ENCODE results near the gene MED25.

Gene MED25

DNA sequence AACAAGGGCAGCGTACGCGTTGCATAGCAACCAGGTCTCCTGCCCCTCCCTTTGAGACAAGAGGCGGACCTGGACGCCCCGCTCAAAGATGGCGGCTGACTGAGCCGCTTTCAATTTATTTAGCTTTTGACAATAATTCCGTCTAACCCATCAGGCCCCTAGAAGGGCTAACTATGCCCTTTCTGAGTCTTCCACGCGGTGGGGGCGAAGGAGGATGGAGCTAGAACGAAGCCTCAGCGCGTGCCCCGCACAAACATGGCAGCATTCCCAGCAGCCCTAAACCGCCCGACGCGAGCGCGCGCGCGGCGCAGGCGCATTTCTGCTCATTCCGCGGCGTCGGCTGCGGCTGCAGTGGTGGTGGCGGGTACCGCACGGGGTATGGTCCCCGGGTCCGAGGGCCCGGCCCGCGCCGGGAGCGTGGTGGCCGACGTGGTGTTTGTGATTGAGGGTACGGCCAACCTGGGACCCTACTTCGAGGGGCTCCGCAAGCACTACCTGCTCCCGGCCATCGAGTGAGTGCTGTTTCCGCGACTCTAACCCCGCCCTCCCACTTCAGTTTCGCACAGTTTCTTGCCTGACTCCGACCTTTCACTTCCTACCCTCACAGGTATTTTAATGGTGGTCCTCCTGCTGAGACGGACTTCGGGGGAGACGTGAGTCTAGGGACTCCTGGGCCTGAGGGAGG, at the start of gene MED25:
Gene MED25 (plus strand): TSS at position 326 of the 685 bp plus-strand sequence. CDS start 53 bp downstream, at position 379.
- peak; percentile 77 to 91 for DNase-seq

DNA sequence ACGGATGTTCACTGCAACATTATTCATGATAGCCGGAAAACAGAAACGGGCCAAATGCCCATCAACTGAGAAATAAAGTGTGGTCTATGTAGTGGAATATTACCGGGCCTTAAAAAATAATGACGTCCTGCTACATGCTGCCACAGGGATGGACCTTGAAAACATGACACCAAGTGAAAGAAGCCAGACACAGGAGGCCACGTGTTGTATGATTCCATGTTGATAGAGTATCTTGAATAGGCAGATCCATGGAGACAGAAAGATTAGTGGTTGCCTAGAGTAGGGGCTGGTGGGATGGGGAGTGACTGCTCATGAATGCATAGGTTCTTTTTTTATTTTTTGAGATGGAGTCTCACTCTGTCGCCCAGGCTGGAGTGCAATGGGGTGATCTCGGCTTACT, 47.6 kb upstream of the MED25 start:
- DNase-seq = no peak

DNA sequence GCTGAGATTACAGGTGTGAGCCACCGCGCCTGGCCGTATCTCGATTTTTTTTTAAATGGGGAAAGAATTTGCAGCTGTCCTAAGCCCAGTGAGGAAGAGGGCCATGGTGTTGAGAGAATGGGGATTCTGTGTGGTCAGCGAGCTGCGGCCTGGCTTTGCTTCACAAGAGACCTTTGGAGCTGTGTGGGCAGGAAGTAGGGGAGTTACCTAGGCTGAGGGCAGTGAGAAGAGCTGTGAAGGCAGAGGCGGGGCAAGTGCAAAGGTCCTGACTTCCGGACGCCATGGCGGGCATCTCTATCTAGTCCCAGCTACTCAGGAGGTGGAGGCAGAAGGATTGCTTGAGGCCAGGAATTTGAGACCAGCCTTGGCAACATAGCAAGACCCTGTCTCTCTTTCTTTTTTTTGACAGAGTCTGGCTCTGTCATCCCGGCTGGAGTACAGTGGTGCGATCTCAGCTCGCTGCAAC, 46.4 kb upstream of the MED25 start:
- no peak for DNase-seq

DNA sequence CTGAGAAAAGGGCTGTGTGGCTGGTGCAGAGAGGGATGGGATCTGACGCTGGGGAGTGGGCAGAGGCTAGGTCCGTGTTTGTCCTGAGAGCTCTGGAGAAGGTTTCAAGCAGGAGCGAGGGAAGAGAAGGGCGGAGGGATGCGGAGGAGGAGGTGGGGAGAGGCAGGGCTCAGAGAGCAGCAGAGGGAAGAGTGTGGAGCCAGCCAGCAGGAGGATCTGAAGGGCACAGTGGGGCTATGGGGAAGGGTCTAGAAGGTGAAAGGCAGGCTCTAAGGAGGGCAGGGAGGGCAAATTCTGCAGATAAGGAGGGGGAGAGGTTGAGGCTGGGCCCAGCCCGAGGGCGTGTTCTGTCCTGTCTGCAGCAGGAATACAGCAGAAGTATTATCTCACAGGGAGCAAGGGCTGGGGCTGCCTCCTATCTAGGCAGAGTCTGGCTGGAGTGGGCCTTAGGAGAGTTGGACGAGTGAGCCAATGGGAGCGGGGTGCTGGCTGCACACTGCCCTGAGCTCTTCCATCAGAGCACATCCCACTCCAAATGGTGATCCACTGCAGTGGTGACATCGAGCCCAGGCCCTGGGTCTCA, 45.1 kb upstream of the MED25 start:
- no peak for DNase-seq

DNA sequence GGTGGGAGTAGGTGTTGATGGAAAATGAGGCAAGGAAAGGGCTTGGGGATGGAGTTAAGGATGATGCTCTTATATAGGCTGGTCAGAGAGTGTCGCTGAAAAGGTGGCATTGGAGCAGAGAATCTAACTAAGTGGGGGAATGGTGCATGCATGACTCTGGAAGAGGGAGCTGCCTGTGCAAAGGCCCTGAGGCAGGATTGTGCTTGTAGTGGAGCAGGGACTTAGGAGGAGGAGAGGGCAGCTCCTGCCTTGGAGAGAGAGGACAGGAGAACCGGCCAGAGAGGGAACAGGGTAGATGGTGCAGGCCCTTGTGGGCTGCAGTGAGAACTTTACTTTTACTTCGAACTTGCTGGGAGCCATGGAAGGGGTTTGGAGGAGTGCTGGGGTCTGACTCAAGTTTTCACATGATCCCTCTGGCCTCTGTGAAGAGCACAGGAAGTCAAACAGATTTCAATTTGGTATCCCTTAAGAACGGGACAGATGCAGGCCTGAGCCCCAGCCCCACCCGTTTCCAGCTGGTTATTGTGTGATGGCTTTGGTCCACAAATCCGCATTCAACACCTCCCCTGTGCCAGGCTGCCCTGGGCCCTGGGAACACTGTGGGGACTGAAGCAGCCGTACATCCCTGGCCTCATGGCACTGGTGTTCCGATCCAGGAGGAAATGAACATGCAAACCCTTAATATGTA, 44.3 kb upstream of the MED25 start:
- no peak for DNase-seq

DNA sequence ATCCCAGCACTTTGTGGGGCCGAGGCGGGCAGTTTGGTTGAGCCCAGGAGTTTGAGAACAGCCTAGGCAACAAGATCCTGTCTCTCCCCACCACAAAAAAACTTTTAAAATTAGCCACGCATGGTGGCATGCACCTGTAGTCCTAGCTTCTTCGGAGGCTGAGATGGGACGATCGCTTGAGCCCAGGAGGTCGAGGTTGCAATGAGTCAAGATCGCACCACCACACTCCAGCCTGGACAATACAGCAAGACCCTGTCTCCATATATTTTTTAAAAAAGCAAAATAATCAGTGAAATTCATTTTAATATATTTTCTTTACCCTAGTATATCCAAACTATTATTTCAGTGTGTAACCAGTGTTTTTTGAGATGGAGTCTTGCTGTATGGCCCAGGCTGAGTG, 43.1 kb upstream of the MED25 start:
- DNase-seq = no peak

DNA sequence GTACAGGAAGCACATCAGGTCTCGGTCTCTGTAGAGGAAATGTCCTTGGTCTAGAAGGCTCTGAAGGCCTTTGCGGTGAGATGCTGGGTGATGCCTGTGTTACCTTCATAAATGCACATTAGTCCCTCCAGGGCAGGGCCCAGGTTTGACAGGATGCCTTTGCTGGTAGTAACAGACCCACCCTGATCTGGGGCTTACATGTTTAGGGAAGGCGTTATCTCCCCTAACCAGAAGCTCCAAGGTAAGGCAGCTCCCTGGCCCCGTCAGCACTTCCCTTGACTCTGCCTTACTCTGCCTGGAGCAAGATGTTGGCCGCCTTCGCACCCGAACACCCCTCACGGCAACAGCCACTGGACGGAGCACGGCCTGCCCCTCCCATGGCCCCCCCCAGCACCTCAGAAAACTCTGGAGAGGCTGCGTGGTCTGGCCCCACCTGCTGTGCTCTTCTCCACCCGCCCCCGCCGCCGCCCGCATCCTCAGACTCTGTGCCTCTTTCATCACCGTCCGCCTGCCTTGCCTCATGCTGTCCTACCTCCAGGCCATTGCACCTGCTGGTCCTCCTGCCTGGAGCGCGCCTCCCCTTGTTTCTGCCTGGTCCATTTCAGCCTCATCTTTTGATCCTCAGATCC, 42.2 kb upstream of the MED25 start:
- DNase-seq = no peak

DNA sequence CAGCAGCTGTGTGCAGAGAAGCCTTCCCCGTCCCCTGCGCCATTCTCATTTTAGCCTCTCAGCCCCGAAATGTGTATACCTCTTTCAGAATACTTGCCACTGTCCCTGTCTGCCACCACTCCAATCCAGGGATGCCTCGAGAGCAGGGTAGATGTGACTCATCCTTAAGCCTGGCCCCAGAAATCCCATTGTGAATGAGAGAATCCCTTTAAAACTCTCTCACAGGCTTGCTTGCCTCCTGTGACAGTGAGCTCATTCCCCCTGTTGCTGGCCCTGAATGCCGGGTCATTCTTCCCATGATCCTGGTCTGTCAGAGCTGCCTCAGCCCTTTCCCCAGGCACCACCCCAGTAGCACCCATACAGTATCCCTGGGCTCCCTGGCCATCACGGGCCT, 41.7 kb upstream of the MED25 start:
- DNase-seq = no peak

DNA sequence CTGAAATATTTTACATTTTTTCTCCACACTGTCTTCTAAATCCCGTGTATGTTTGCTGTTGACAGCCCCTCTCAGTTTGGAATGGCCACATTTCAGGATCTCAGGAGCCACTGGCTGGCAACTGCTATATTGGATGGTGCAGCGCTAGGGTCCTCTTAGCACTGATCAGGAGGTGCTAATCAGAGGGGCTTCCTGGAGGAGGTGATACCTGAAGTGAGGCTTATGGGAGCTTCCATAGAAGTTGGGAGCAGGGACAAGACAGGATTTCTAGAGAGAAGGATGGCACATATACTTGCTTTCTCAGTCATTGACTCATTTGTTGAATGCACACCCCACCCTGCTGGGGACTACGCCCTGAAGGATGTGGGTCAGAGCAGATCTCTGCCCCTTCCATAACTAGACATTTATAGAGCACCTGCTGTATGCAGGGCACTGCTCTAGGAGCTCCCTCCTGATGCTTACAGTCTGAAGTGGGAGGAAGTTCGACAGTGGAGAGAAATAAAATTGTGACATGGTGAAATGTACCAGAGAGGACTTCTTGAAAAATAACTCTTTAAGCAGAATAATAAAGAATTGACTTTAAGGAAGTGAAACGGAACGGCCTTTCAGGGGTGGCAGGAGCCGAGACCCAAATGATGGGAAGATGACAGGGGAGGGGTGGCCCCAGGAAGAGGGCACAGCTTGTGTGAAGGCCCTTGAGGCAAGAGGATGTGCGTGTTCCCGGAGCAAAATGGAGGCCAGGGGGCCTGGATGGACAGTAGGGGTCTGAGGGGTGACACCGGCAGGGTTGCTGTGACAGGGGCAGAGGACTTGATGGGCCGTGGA, 38.1 kb upstream of the MED25 start:
- peak; percentile 42 to 70 for DNase-seq

DNA sequence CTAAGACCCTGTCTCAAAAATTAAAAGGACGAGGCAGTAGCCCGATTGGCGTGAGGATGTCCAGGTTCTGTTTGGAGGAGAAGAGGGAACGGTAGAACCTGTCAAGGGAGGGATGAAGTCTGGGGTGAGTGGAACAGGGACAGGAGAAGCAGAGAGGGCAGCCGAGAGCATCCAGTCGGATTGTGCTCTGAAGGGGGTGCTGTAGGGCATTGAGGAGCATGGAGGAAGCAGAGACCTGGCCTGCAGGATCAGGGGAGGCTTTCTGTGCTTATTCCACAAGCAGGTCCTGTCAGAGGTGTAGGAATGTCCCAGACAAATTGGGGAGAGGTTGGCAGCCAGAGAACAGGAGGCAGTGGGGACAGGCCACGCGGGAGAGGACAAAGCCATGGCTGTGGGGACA, 37.2 kb upstream of the MED25 start:
- no peak for DNase-seq

DNA sequence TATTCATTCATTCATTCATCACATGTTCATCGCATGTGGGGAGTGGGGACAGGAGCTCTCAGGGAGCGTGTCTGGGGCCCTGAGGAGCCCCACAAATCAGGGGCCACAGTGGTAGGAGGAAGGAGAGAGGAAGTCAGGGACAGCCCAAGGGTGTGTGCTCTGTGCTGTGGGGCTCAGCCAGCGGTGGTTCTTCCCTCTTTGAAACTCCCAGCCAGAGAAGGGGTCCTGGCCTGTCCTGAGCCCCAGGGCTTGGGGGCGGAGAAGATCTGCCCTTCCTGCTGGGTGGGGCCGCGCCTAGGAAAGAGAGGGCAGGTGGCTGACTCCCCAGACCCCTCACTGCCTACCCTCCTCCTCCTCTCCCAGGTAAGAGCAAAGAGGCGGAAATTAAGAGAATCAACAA, 36.7 kb upstream of the MED25 start:
- DNase-seq = no peak

DNA sequence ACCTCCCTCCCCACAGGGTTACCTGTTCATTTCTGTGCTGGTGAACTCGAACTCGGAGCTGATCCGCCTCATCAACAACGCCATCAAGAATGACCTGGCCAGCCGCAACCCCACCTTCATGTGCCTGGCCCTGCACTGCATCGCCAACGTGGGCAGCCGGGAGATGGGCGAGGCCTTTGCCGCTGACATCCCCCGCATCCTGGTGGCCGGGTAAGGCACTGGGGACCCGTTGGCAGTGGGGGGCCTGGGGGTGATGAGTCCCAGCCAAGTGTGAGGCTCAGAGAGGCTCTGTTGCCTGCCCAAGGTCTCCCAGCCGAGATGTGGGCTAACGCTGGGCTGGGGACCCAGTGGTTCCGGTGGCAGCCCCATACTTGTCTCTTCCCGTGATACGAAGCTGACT, 35.6 kb upstream of the MED25 start:
- no peak for DNase-seq

DNA sequence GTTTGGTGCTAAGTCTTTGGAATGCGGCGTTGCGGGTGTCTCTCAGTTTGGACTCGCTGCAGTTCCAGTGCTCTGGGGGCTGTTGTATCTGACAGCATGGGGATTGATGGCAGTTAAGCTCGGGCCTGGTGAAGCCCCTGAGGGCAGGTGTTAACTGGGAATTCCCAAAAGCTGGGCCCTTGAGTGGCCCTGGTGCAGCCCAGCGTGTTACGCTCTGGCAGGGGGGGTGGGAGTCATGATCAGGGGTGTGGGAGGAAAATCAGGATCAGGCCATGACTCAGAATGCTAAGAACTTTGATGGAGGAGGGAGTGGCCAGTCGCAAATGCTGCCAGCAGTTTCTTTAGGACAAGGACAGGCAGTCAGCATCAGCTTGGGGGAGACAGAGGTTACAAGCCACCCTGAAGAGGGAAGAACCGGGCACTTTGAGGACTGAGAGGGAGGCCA, 31.7 kb upstream of the MED25 start:
- DNase-seq = no peak

DNA sequence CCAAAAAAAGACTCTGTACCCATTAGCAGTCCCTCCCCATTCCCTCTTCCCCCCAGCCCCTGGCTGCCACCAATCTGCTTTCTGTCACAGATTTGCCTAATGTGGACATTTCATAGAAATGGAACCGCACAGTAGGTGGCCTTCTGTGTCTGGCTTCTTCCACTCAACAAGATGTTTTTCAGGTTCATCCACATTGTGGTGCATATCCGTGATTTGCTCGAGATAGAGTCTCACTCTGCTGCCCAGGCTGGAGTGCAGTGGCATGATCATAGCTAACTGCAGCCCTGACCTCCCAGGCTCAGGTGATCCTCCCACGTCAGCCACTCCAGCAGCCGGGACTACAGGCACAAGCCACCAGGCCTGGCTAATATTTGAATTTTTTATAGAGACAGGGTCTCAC, 30.3 kb upstream of the MED25 start:
- no peak for DNase-seq

DNA sequence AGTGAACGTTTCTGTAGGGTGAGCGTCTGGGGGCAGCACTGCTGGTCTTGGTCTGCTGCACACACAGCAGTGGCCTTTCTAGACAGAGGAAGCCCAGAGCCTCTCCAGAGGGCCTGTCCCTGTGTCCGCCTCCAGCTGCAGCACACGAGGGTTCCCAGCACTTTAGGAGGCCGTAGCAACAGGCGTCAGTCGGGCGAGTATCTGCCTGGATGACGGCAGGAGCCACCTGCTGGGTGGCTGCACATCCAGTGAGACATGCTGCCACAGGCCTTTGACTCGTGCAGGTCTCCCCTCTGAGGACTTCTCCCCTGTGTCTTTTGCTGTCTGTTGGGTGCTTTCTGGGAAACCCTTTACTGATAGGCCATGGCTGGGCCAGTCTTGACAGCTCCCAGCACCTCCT, 29.2 kb upstream of the MED25 start:
- DNase-seq = no peak

DNA sequence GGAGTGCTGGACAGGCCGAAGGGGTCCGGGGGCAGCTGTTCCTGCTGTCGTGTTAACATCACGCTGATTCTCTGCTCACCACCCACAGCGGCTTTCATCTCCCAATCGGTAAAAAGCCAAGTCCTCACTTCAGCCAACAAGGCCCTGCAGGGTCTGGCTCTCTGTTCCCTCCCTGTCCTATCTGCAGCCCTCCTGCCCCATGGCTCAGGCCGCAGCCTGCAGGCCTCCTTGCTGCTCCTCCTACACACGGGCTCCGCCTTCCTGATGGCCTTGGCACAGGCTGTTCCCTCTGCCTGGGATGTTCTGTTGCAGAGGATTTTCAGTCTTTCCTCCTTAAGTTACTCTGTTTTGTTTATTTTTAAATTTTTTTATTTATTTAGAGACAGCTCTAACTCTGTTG, 27.2 kb upstream of the MED25 start:
- DNase-seq = no peak

DNA sequence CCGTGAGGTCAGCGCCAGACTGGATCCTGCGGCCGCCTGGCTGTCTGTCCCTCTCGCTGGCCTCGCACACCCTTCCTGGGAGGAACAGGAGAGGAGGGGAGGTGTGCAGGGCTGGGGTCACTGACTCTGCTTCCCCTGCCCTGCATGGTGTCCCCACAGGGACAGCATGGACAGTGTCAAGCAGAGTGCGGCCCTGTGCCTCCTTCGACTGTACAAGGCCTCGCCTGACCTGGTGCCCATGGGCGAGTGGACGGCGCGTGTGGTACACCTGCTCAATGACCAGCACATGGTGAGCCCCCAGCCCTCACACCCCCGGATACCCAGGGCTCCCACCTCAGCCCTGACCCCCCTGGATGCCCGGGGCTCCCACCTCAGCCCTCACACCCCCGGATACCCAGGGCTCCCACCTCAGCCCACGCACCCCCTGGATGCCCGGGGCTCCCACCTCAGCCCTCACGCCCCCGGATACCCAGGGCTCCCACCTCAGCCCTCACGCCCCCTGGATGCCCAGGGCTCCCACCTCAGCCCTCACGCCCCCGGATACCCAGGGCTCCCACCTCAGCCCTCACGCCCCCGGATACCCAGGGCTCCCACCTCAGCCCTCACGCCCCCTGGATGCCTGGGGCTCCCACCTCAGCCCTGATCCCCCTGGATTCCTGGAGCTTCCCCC, 26.2 kb upstream of the MED25 start:
- no peak for DNase-seq

DNA sequence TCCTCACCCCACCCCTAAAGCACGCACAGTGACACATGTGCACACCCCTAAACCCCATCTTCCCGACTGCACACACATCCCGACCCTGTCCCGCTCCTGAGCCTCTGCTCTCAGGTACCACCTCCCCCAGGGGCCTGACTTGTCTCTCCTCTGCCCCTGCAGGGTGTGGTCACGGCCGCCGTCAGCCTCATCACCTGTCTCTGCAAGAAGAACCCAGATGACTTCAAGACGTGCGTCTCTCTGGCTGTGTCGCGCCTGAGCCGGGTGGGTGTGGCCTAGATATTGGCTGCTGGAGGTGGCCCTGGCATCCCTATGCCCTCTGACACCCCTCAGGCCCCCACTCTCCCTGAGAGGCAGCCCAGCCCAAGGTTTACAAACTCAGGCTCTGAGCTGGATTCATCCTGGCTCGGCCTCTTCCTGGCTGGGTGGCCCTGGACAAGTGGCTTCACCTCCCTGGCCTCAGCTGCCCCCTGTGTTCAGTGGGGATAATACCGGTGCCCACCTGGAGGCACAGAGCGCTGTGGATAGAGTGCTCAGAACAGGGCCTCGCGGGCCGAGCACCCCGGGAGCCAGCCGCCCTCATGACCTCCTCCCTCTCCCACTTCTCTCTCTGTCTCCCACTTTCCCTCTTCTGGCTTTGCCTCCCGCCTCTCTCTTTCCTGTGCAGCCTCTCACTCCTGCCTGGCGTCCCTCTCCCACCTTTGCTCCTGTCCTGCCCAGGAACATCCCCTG, 25.1 kb upstream of the MED25 start:
- no peak for DNase-seq

DNA sequence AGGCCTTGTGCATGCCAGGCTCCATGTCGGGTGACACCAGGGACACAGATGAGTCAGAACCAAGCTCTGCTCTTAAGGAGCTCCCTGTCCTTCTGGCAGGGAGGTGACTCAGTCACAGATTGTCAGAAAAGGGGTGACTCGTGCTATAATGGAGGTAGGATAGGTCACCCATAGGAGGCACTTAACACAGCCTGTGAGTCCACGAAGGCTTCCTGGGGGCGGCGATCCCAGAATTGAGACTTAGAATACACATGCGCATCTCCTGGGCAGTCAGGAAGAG, 24.6 kb upstream of the MED25 start:
- DNase-seq = peak in 1 of 2 donors; percentile 9

DNA sequence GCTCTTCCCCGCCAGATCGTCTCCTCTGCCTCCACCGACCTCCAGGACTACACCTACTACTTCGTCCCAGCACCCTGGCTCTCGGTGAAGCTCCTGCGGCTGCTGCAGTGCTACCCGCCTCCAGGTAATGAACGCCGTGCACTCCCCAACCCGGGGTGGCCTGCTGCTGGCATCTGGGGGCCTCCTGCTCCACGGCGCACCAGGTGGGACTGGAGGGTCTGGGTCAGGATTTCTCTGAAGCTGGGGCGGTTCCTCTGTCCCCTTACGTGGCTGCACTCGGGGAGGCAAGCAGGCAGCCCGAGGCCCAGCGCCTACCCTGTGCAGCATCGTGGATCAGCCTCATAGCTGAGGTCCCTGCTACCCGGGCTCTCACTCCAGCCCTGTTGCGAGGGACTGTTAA, 22.5 kb upstream of the MED25 start:
- DNase-seq = no peak

DNA sequence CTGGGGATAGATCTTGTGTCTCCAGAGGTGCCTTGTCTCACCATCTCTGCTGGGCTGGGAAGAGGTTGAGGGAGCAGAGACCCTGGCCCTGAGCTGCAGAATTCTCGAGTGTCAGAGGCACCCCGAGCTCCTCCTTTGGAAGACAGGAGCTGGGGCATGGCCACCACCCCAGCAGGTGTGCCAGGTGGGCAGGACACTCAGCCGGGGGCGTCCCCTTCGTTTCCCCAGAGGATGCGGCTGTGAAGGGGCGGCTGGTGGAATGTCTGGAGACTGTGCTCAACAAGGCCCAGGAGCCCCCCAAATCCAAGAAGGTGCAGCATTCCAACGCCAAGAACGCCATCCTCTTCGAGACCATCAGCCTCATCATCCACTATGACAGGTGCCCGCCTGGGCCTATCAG, 19.5 kb upstream of the MED25 start:
- DNase-seq = no peak

DNA sequence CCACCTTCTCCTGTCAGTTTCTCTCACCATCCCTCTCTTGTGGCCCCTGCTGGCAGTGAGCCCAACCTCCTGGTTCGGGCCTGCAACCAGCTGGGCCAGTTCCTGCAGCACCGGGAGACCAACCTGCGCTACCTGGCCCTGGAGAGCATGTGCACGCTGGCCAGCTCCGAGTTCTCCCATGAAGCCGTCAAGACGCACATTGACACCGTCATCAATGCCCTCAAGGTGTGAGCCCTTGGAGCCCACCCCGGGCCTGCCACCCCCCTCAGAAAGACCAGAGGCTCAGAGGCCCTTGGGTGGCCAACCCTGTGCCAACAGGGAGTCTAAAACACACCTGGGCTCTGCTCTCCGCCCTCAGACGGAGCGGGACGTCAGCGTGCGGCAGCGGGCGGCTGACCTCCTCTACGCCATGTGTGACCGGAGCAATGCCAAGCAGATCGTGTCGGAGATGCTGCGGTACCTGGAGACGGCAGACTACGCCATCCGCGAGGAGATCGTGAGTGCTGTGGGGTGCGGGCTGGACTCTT, 18.8 kb upstream of the MED25 start:
- DNase-seq = no peak
